ENCODE results near the gene FAM107B.
"Not testable (repeated sequence)": the region's sequence is repeated elsewhere in the genome, so short reads cannot be mapped to it uniquely, and the experiment has no call there.

The FAM107B gene

GRCh38 chr10:14728346-14728745 lies 46.4 kb downstream of the FAM107B start:
- Histone ChIP-seq H3K4me3 (ENCODE audit: low read depth in 1 of 2, low read length in 2 of 2) (no peak overlapping the region), H3K36me3 (ENCODE audit: insufficient read depth, low read length) (no peaks in the 10 kb centered on the region), H3K27me3 (ENCODE audit: control insufficient read depth in 1 of 2, insufficient read depth in 2 of 2, low read length in 2 of 2) (no peaks in the 10 kb centered on the region), H3K27ac (ENCODE audit: low read depth, low read length) (no peak overlapping the region), H3K4me1 (ENCODE audit: insufficient read depth, low read length) (no peaks in the 10 kb centered on the region), H3K9me3 (ENCODE audit: low read length) (no peaks in the 10 kb centered on the region), H3K9ac (ENCODE audit: low read length) (no peak overlapping the region)

GRCh38 chr10:14727924-14728323 lies 46.8 kb downstream of the FAM107B start:
- H3K9ac ChIP-seq (ENCODE audit: low read length) = no peak overlapping the region
- H3K4me3 ChIP-seq (ENCODE audit: low read depth in 1 of 2, low read length in 2 of 2) = no peak overlapping the region
- H3K27ac ChIP-seq (ENCODE audit: low read depth, low read length) = no peak overlapping the region
- no peaks in the 10 kb centered on the region for H3K36me3 ChIP-seq (ENCODE audit: insufficient read depth, low read length)
- no peaks in the 10 kb centered on the region for H3K4me1 ChIP-seq (ENCODE audit: insufficient read depth, low read length)
- H3K9me3 ChIP-seq (ENCODE audit: low read length) = no peaks in the 10 kb centered on the region
- H3K27me3 ChIP-seq (ENCODE audit: control insufficient read depth in 1 of 2, insufficient read depth in 2 of 2, low read length in 2 of 2) = no peaks in the 10 kb centered on the region

GRCh38 chr10:14727465-14727864 lies 47.2 kb downstream of the FAM107B start:
- H3K27me3 ChIP-seq (ENCODE audit: control insufficient read depth in 1 of 2, insufficient read depth in 2 of 2, low read length in 2 of 2) = no peaks in the 10 kb centered on the region
- no peak overlapping the region for H3K27ac ChIP-seq (ENCODE audit: low read depth, low read length)
- no peaks in the 10 kb centered on the region for H3K36me3 ChIP-seq (ENCODE audit: insufficient read depth, low read length)
- H3K4me3 ChIP-seq (ENCODE audit: low read depth in 1 of 2, low read length in 2 of 2) = no peak overlapping the region
- H3K9me3 ChIP-seq (ENCODE audit: low read length) = no peaks in the 10 kb centered on the region
- H3K4me1 ChIP-seq (ENCODE audit: insufficient read depth, low read length) = no peaks in the 10 kb centered on the region
- no peak overlapping the region for H3K9ac ChIP-seq (ENCODE audit: low read length)

- no peak overlapping the region for H3K9ac ChIP-seq (ENCODE audit: low read length)
- no peaks in the 10 kb centered on the region for H3K27me3 ChIP-seq (ENCODE audit: control insufficient read depth in 1 of 2, insufficient read depth in 2 of 2, low read length in 2 of 2)
- H3K36me3 ChIP-seq (ENCODE audit: insufficient read depth, low read length) = no peaks in the 10 kb centered on the region
- no peak overlapping the region for H3K27ac ChIP-seq (ENCODE audit: low read depth, low read length)
- no peaks in the 10 kb centered on the region for H3K4me1 ChIP-seq (ENCODE audit: insufficient read depth, low read length)
- H3K9me3 ChIP-seq (ENCODE audit: low read length) = no peaks in the 10 kb centered on the region
- no peak overlapping the region for H3K4me3 ChIP-seq (ENCODE audit: low read depth in 1 of 2, low read length in 2 of 2)
Measured at GRCh38 chr10:14724931-14725330, 49.8 kb downstream of the FAM107B start.

- no peaks in the 10 kb centered on the region for H3K27me3 ChIP-seq (ENCODE audit: control insufficient read depth in 1 of 2, insufficient read depth in 2 of 2, low read length in 2 of 2)
- no peaks in the 10 kb centered on the region for H3K9me3 ChIP-seq (ENCODE audit: low read length)
- H3K36me3 ChIP-seq (ENCODE audit: insufficient read depth, low read length) = no peaks in the 10 kb centered on the region
- H3K4me1 ChIP-seq (ENCODE audit: insufficient read depth, low read length) = no peaks in the 10 kb centered on the region
- H3K4me3 ChIP-seq (ENCODE audit: low read depth in 1 of 2, low read length in 2 of 2) = no peak overlapping the region
- H3K27ac ChIP-seq (ENCODE audit: low read depth, low read length) = no peak overlapping the region
- no peak overlapping the region for H3K9ac ChIP-seq (ENCODE audit: low read length)
Measured at GRCh38 chr10:14723052-14723689, 51.5 kb downstream of the FAM107B start.

GRCh38 chr10:14717552-14717951 lies 57.1 kb downstream of the FAM107B start:
- no peak overlapping the region for H3K27ac ChIP-seq (ENCODE audit: low read depth, low read length)
- no peaks in the 10 kb centered on the region for H3K27me3 ChIP-seq (ENCODE audit: control insufficient read depth in 1 of 2, insufficient read depth in 2 of 2, low read length in 2 of 2)
- H3K4me3 ChIP-seq (ENCODE audit: low read depth in 1 of 2, low read length in 2 of 2) = no peak overlapping the region
- no peaks in the 10 kb centered on the region for H3K36me3 ChIP-seq (ENCODE audit: insufficient read depth, low read length)
- no peaks in the 10 kb centered on the region for H3K4me1 ChIP-seq (ENCODE audit: insufficient read depth, low read length)
- H3K9me3 ChIP-seq (ENCODE audit: low read length) = no peaks in the 10 kb centered on the region
- no peak overlapping the region for H3K9ac ChIP-seq (ENCODE audit: low read length)

GRCh38 chr10:14712991-14713424 lies 61.7 kb downstream of the FAM107B start:
- H3K27me3 ChIP-seq (ENCODE audit: control insufficient read depth in 1 of 2, insufficient read depth in 2 of 2, low read length in 2 of 2) = no peaks in the 10 kb centered on the region
- H3K4me1 ChIP-seq (ENCODE audit: insufficient read depth, low read length) = no peaks in the 10 kb centered on the region
- no peaks in the 10 kb centered on the region for H3K9me3 ChIP-seq (ENCODE audit: low read length)
- H3K4me3 ChIP-seq (ENCODE audit: low read depth in 1 of 2, low read length in 2 of 2) = no peak overlapping the region
- H3K36me3 ChIP-seq (ENCODE audit: insufficient read depth, low read length) = no peaks in the 10 kb centered on the region
- H3K27ac ChIP-seq (ENCODE audit: low read depth, low read length) = no peak overlapping the region
- H3K9ac ChIP-seq (ENCODE audit: low read length) = no peak overlapping the region

- H3K9me3 ChIP-seq (ENCODE audit: low read length); H3K4me1 ChIP-seq (ENCODE audit: insufficient read depth, low read length); H3K4me3 ChIP-seq (ENCODE audit: low read depth in 1 of 2, low read length in 2 of 2); H3K9ac ChIP-seq (ENCODE audit: low read length); H3K27me3 ChIP-seq (ENCODE audit: control insufficient read depth in 1 of 2, insufficient read depth in 2 of 2, low read length in 2 of 2); H3K27ac ChIP-seq (ENCODE audit: low read depth, low read length); H3K36me3 ChIP-seq (ENCODE audit: insufficient read depth, low read length): not testable (repeated sequence)
Measured at GRCh38 chr10:14709344-14709743, 65.4 kb downstream of the FAM107B start.

GRCh38 chr10:14707481-14707880 lies 67.2 kb downstream of the FAM107B start:
- no peaks in the 10 kb centered on the region for H3K27me3 ChIP-seq (ENCODE audit: control insufficient read depth in 1 of 2, insufficient read depth in 2 of 2, low read length in 2 of 2)
- H3K9me3 ChIP-seq (ENCODE audit: low read length) = no peaks in the 10 kb centered on the region
- no peaks in the 10 kb centered on the region for H3K36me3 ChIP-seq (ENCODE audit: insufficient read depth, low read length)
- no peaks in the 10 kb centered on the region for H3K4me1 ChIP-seq (ENCODE audit: insufficient read depth, low read length)
- no peak overlapping the region for H3K4me3 ChIP-seq (ENCODE audit: low read depth in 1 of 2, low read length in 2 of 2)
- no peak overlapping the region for H3K27ac ChIP-seq (ENCODE audit: low read depth, low read length)
- no peak overlapping the region for H3K9ac ChIP-seq (ENCODE audit: low read length)

- Histone ChIP-seq H3K9me3 (ENCODE audit: low read length) (no peaks in the 10 kb centered on the region), H3K27ac (ENCODE audit: low read depth, low read length) (no peak overlapping the region), H3K4me1 (ENCODE audit: insufficient read depth, low read length) (no peaks in the 10 kb centered on the region), H3K4me3 (ENCODE audit: low read depth in 1 of 2, low read length in 2 of 2) (no peak overlapping the region), H3K36me3 (ENCODE audit: insufficient read depth, low read length) (no peaks in the 10 kb centered on the region), H3K9ac (ENCODE audit: low read length) (no peak overlapping the region), H3K27me3 (ENCODE audit: control insufficient read depth in 1 of 2, insufficient read depth in 2 of 2, low read length in 2 of 2) (no peaks in the 10 kb centered on the region)
Measured at GRCh38 chr10:14705548-14706230, 69.0 kb downstream of the FAM107B start.

GRCh38 chr10:14703631-14704001 lies 71.1 kb downstream of the FAM107B start:
- H3K9me3 ChIP-seq (ENCODE audit: low read length) = no peaks in the 10 kb centered on the region
- no peak overlapping the region for H3K4me3 ChIP-seq (ENCODE audit: low read depth in 1 of 2, low read length in 2 of 2)
- no peaks in the 10 kb centered on the region for H3K27me3 ChIP-seq (ENCODE audit: control insufficient read depth in 1 of 2, insufficient read depth in 2 of 2, low read length in 2 of 2)
- no peaks in the 10 kb centered on the region for H3K36me3 ChIP-seq (ENCODE audit: insufficient read depth, low read length)
- no peak overlapping the region for H3K9ac ChIP-seq (ENCODE audit: low read length)
- H3K4me1 ChIP-seq (ENCODE audit: insufficient read depth, low read length) = no peaks in the 10 kb centered on the region
- no peak overlapping the region for H3K27ac ChIP-seq (ENCODE audit: low read depth, low read length)

GRCh38 chr10:14701466-14701865 lies 73.2 kb downstream of the FAM107B start:
- H3K9ac ChIP-seq (ENCODE audit: low read length) = no peak overlapping the region
- no peak overlapping the region for H3K4me3 ChIP-seq (ENCODE audit: low read depth in 1 of 2, low read length in 2 of 2)
- H3K27me3 ChIP-seq (ENCODE audit: control insufficient read depth in 1 of 2, insufficient read depth in 2 of 2, low read length in 2 of 2) = no peaks in the 10 kb centered on the region
- no peak overlapping the region for H3K27ac ChIP-seq (ENCODE audit: low read depth, low read length)
- H3K36me3 ChIP-seq (ENCODE audit: insufficient read depth, low read length) = no peaks in the 10 kb centered on the region
- H3K4me1 ChIP-seq (ENCODE audit: insufficient read depth, low read length) = peaks cover 7% of the 10 kb centered on the region
- H3K9me3 ChIP-seq (ENCODE audit: low read length) = no peaks in the 10 kb centered on the region

All from muscle layer of colon (tissue), 2 donors.